Liver (tissue), 9 donors: ENCODE results near the gene HPCAL4. TPM values are rescaled to one million over a fixed set of nuclear protein-coding genes. Genes with fewer than 3 reads are reported as not detected.

Experiments used
- DNase-seq: peaks from one replicate; pipeline ENCODE4 v3.0.0-alpha.2; 2017; ENCODE audit warnings: low spot score
- H3K27ac ChIP-seq, 2 donors: one replicate each; pipeline ENCODE4 v1.7.0; 2013; ENCODE audit warnings: inconsistent platforms in 2 of 2, low read length in 2 of 2, control low read depth in 1 of 2, low read depth in 1 of 2, mild to moderate bottlenecking in 1 of 2
- H3K27me3 ChIP-seq, 4 donors: one replicate each; pipeline versions ENCODE4 v1.6.1 to v1.7.0; 2013; ENCODE audit warnings: low read length in 3 of 4, inconsistent platforms in 1 of 4, mild to moderate bottlenecking in 1 of 4, moderate library complexity in 1 of 4; ENCODE audit not compliant: control insufficient read depth in 4 of 4, insufficient read depth in 4 of 4
- H3K36me3 ChIP-seq, 4 donors: one replicate each; pipeline versions ENCODE4 v1.6.1 to v1.7.0; 2013; ENCODE audit warnings: low read length in 3 of 4, mild to moderate bottlenecking in 3 of 4, low read depth in 1 of 4, moderate library complexity in 1 of 4; ENCODE audit not compliant: control insufficient read depth in 4 of 4, insufficient read depth in 3 of 4
- H3K4me1 ChIP-seq, 4 donors: one replicate each; pipeline versions ENCODE4 v1.6.1 to v1.7.0; 2013; ENCODE audit warnings: low read length in 3 of 4, mild to moderate bottlenecking in 3 of 4, moderate library complexity in 1 of 4; ENCODE audit not compliant: control insufficient read depth in 4 of 4, insufficient read depth in 4 of 4
- H3K4me3 ChIP-seq, 3 donors: one replicate each; pipeline versions ENCODE4 v1.6.1 to v1.7.0; 2013; ENCODE audit warnings: low read length in 3 of 3, control low read depth in 1 of 3, low read depth in 1 of 3, mild to moderate bottlenecking in 1 of 3
- H3K9ac ChIP-seq, 2 donors: one replicate each; pipeline ENCODE4 v1.7.0; 2013; ENCODE audit warnings: low read length in 2 of 2, mild to moderate bottlenecking in 2 of 2, moderate library complexity in 2 of 2, control low read depth in 1 of 2, low read depth in 1 of 2
- H3K9me3 ChIP-seq, 4 donors: one replicate each; pipeline versions ENCODE4 v1.6.1 to v1.7.0; 2013; ENCODE audit warnings: low read length in 3 of 4; ENCODE audit not compliant: control insufficient read depth in 4 of 4
- EGR1 ChIP-seq, 2 donors: IDR thresholded peaks; 2 replicates each; pipeline ENCODE4 v1.6.1; 2016 to 2018; ENCODE audit warnings: antibody characterized with exemption in 2 of 2, low read depth in 2 of 2
- FOXA1 ChIP-seq: IDR thresholded peaks from 2 replicates; pipeline ENCODE4 v1.6.1; 2016; ENCODE audit warnings: antibody characterized with exemption
- GABPA ChIP-seq, 2 donors: IDR thresholded peaks in 1 of 2; conservative IDR thresholded peaks in 1 of 2; 2 replicates each; pipeline ENCODE4 v1.6.1; 2016; ENCODE audit warnings: antibody characterized with exemption in 2 of 2, mild to moderate bottlenecking in 1 of 2, moderate library complexity in 1 of 2
- HNF4A ChIP-seq, 2 donors: conservative IDR thresholded peaks; 2 replicates each; pipeline ENCODE4 v1.6.1; 2016; ENCODE audit warnings: antibody characterized with exemption in 2 of 2, mild to moderate bottlenecking in 2 of 2
- HNF4G ChIP-seq: IDR thresholded peaks from 2 replicates; pipeline ENCODE4 v1.6.1; 2016; ENCODE audit warnings: antibody characterized with exemption
- RAD21 ChIP-seq, 2 donors: IDR thresholded peaks; 2 replicates each; pipeline ENCODE4 v1.6.1; 2016; ENCODE audit warnings: antibody characterized with exemption in 2 of 2, mild to moderate bottlenecking in 2 of 2
- RXRA ChIP-seq, 2 donors: IDR thresholded peaks; 2 replicates each; pipeline ENCODE4 v1.6.1; 2017 to 2018; ENCODE audit warnings: antibody characterized with exemption in 2 of 2, mild to moderate bottlenecking in 1 of 2
- SP1 ChIP-seq: IDR thresholded peaks from 2 replicates; pipeline ENCODE4 v1.6.1; 2018; ENCODE audit warnings: antibody characterized with exemption, mild to moderate bottlenecking
- YY1 ChIP-seq: IDR thresholded peaks from 2 replicates; pipeline ENCODE4 v1.6.1; 2016; ENCODE audit warnings: antibody characterized with exemption, mild to moderate bottlenecking
- whole genome bisulfite sequencing: extraction: QIAGEN DNeasy Blood & Tissue Kit; methylation state at CpG from one replicate; pipeline ENCODE4 v1.1.7; 2013; 5-methylcytosine and 5-hydroxymethylcytosine counted together
- polyA plus RNA-seq, 2 donors: library from polyadenylated mRNA; stranded (reverse) in 1 of 2; unstranded in 1 of 2; fragments of 200-250 nt in 1 of 2; fragments of >200 nt in 1 of 2; fragmentation: Nextera tagmentation in 1 of 2; extraction: Ambion mirVana in 1 of 2; gene quantifications; one replicate each; pipeline versions ENCODE4 v1.2.1 to v1.2.3, GENCODE V29; 2013 to 2015
- total RNA-seq, 2 donors: library from RNA; depleted of rRNA; stranded (reverse); fragments of >200 nt; gene quantifications; one replicate each; pipeline ENCODE4 v1.2.3, GENCODE V29; 2014
- TF ChIP-seq, protein P1 (sequence below): fragments of 150-350 bp; IDR thresholded peaks from 2 replicates; pipeline ENCODE4 v1.5.1; 2017; ENCODE audit warnings: improper control_type of control experiment, low read depth, low read length; ENCODE audit not compliant: missing input control
- TF ChIP-seq, protein P2 (sequence below): IDR thresholded peaks from 2 replicates; pipeline ENCODE4 v1.6.1; 2016; ENCODE audit warnings: antibody characterized with exemption
- TF ChIP-seq, protein P3 (sequence below): IDR thresholded peaks from 2 replicates; pipeline ENCODE4 v1.6.1; 2016; ENCODE audit warnings: antibody characterized with exemption
- TF ChIP-seq, protein P4 (sequence below): IDR thresholded peaks from 2 replicates; pipeline ENCODE4 v1.6.1; 2016; ENCODE audit warnings: antibody characterized with exemption
- TF ChIP-seq, protein P5 (sequence below): IDR thresholded peaks from 2 replicates; pipeline ENCODE4 v1.6.1; 2016; ENCODE audit warnings: antibody characterized with exemption, mild to moderate bottlenecking
- donor health status: healthy.
- donor health status: healthy.
- donor health status: healthy.
- donor health status: healthy.
- donor health status: healthy.

HPCAL4 gene
- total and polyA plus RNA-seq, 4 donors, result not detected

DNA sequence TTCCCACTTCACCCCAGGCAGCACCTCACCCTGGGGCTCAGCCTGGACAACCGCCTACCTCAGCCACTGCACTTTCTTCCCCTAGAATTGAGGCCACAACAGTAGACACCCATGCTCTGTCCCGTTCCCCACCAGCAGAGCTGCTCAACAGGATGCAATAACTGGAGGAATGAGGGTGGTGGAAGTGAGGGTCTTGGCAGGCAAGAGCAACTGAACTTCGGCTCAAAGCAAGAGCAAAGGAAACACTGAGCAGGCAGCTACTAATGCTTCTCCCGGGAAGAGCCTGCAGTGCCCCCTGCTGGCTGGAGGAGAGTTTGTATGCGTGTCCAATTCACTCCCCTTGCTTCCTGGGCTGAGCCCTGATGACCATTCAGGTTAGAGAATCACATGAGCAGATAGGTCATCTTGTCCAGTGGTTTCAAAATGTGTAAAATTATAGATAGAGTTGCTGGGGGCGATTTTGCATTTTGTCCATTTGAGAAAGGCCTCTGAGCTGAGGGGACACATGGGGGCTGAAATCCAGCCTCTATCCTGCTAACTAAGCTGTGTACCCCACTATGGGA is 33.2 kb downstream of the HPCAL4 start:
- Histone ChIP-seq H3K36me3 (no peaks in the 10 kb centered on the region), H3K9ac (no peak overlapping the region), H3K9me3 (no peaks in the 10 kb centered on the region), H3K27me3 (no peaks in the 10 kb centered on the region), H3K4me1 (peaks cover 0 to 6% (median 0%) of the 10 kb centered on the region in 4 donors), H3K27ac (no peak overlapping the region), H3K4me3 (no peak overlapping the region)
- 21% methylated on average over 6 of the region's 6 CpGs for WGBS
- TF ChIP-seq YY1 (no peak), RAD21 (IDR thresholded peaks at IDR 0.05) (peak; percentile 61 to 76), HNF4A (conservative IDR thresholded peaks at IDR 0.05) (no peak)
- TF ChIP-seq, protein P1, sequence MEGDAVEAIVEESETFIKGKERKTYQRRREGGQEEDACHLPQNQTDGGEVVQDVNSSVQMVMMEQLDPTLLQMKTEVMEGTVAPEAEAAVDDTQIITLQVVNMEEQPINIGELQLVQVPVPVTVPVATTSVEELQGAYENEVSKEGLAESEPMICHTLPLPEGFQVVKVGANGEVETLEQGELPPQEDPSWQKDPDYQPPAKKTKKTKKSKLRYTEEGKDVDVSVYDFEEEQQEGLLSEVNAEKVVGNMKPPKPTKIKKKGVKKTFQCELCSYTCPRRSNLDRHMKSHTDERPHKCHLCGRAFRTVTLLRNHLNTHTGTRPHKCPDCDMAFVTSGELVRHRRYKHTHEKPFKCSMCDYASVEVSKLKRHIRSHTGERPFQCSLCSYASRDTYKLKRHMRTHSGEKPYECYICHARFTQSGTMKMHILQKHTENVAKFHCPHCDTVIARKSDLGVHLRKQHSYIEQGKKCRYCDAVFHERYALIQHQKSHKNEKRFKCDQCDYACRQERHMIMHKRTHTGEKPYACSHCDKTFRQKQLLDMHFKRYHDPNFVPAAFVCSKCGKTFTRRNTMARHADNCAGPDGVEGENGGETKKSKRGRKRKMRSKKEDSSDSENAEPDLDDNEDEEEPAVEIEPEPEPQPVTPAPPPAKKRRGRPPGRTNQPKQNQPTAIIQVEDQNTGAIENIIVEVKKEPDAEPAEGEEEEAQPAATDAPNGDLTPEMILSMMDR, result peak; percentile 65
- DNase-seq, result peak; percentile 63

DNA sequence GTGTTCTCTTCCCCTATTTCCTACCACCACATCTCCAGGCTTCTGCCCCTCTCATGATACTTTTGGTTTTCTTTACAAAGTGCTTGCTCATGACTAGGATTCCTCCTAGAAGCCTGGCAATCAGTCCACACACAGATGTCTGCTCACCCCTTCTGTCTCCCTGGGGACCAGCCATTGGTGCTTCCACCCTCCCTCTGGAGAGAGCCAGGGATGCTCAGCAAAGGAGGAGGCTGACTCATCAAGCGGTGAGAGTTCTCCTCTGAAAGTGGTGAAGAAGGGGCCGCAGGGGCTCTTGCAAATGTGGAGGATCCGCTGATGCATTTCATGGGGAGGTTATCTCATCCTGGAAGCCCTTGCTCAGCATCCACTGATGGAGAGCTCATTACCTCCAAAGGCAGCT is 33.8 kb downstream of the HPCAL4 start:
- no peak for DNase-seq
- Histone ChIP-seq H3K4me1 (peaks cover 0 to 6% (median 0%) of the 10 kb centered on the region in 4 donors), H3K4me3 (no peak overlapping the region), H3K27me3 (no peaks in the 10 kb centered on the region), H3K27ac (no peak overlapping the region), H3K36me3 (no peaks in the 10 kb centered on the region), H3K9ac (no peak overlapping the region), H3K9me3 (no peaks in the 10 kb centered on the region)
- no peak for TF ChIP-seq FOXA1
- TF ChIP-seq, protein P2, sequence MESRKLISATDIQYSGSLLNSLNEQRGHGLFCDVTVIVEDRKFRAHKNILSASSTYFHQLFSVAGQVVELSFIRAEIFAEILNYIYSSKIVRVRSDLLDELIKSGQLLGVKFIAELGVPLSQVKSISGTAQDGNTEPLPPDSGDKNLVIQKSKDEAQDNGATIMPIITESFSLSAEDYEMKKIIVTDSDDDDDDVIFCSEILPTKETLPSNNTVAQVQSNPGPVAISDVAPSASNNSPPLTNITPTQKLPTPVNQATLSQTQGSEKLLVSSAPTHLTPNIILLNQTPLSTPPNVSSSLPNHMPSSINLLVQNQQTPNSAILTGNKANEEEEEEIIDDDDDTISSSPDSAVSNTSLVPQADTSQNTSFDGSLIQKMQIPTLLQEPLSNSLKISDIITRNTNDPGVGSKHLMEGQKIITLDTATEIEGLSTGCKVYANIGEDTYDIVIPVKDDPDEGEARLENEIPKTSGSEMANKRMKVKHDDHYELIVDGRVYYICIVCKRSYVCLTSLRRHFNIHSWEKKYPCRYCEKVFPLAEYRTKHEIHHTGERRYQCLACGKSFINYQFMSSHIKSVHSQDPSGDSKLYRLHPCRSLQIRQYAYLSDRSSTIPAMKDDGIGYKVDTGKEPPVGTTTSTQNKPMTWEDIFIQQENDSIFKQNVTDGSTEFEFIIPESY, result no peak
- no peak for TF ChIP-seq RXRA (IDR thresholded peaks at IDR 0.05)
- TF ChIP-seq RAD21 (IDR thresholded peaks at IDR 0.05), result no peak
- no peak for TF ChIP-seq EGR1 (IDR thresholded peaks at IDR 0.05; ENCODE audit: low read depth in 2 of 2)
- TF ChIP-seq SP1, result no peak
- 82% methylated on average over 3 of the region's 3 CpGs for WGBS

DNA sequence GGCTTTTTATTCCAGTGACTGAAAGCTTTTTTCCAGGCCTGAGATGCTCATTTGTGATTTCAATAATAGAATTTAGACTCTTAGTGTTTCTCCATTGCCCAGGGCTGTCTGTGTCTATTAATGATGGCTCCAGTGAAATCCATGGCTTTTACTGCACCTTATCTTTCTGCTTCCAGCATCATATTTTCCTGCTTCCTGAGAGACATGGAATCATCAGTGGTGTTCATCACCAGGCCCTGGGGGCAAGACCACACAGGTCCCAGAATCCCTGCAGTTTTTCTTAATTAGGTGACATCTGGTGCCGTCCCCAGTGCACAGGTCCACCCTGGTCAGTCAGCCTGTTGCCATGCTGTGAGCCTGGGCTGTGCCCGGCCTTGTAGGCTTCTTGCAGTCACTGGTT is 34.8 kb downstream of the HPCAL4 start:
- Histone ChIP-seq H3K36me3 (no peaks in the 10 kb centered on the region), H3K4me3 (no peak overlapping the region), H3K27me3 (no peaks in the 10 kb centered on the region), H3K27ac (no peak overlapping the region), H3K9me3 (no peaks in the 10 kb centered on the region), H3K9ac (no peak overlapping the region), H3K4me1 (peaks cover 0 to 6% (median 0%) of the 10 kb centered on the region in 4 donors)
- WGBS, result 68% methylated on average over 2 of the region's 2 CpGs
- DNase-seq, result no peak
- no peak for TF ChIP-seq HNF4G
- no peak for TF ChIP-seq RAD21 (IDR thresholded peaks at IDR 0.05)
- TF ChIP-seq, protein P3, sequence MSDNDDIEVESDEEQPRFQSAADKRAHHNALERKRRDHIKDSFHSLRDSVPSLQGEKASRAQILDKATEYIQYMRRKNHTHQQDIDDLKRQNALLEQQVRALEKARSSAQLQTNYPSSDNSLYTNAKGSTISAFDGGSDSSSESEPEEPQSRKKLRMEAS, result no peak
- TF ChIP-seq GABPA (IDR thresholded peaks at IDR 0.05 in 1 of 2, conservative IDR thresholded peaks at IDR 0.05 in 1 of 2), result no peak
- no peak for TF ChIP-seq YY1
- TF ChIP-seq, protein P4, sequence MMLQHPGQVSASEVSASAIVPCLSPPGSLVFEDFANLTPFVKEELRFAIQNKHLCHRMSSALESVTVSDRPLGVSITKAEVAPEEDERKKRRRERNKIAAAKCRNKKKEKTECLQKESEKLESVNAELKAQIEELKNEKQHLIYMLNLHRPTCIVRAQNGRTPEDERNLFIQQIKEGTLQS, result no peak
- no peak for TF ChIP-seq SP1
- TF ChIP-seq, protein P1, result no peak
- TF ChIP-seq, protein P5, sequence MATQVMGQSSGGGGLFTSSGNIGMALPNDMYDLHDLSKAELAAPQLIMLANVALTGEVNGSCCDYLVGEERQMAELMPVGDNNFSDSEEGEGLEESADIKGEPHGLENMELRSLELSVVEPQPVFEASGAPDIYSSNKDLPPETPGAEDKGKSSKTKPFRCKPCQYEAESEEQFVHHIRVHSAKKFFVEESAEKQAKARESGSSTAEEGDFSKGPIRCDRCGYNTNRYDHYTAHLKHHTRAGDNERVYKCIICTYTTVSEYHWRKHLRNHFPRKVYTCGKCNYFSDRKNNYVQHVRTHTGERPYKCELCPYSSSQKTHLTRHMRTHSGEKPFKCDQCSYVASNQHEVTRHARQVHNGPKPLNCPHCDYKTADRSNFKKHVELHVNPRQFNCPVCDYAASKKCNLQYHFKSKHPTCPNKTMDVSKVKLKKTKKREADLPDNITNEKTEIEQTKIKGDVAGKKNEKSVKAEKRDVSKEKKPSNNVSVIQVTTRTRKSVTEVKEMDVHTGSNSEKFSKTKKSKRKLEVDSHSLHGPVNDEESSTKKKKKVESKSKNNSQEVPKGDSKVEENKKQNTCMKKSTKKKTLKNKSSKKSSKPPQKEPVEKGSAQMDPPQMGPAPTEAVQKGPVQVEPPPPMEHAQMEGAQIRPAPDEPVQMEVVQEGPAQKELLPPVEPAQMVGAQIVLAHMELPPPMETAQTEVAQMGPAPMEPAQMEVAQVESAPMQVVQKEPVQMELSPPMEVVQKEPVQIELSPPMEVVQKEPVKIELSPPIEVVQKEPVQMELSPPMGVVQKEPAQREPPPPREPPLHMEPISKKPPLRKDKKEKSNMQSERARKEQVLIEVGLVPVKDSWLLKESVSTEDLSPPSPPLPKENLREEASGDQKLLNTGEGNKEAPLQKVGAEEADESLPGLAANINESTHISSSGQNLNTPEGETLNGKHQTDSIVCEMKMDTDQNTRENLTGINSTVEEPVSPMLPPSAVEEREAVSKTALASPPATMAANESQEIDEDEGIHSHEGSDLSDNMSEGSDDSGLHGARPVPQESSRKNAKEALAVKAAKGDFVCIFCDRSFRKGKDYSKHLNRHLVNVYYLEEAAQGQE, result no peak
- TF ChIP-seq FOXA1, result no peak
- TF ChIP-seq, protein P2, result no peak
